HUDEP-2 (cell line): ENCODE data around the gene REEP1.

Source experiments
- DNase-seq, 76 experiments: peaks; one replicate each; lab custom pipeline; 2025; ENCODE audit not compliant: unreplicated experiment in 76 of 76; lab: John Stamatoyannopoulos, UW

REEP1 gene

GRCh38 chr2:86226636-86227520 lies 110.5 kb downstream of the REEP1 start:
- DNase-seq: peak in 14 of 76 experiments; percentile 3 to 25 (median 10)

- DNase-seq: no peak
Observed at GRCh38 chr2:86226070-86226469, 111.4 kb downstream of the REEP1 start.

GRCh38 chr2:86225581-86225980 lies 111.8 kb downstream of the REEP1 start:
- DNase-seq: no peak

GRCh38 chr2:86224645-86225355 lies 112.6 kb downstream of the REEP1 start:
- no peak for DNase-seq

- DNase-seq: no peak
Observed at GRCh38 chr2:86223927-86224560, 113.4 kb downstream of the REEP1 start.

DNA sequence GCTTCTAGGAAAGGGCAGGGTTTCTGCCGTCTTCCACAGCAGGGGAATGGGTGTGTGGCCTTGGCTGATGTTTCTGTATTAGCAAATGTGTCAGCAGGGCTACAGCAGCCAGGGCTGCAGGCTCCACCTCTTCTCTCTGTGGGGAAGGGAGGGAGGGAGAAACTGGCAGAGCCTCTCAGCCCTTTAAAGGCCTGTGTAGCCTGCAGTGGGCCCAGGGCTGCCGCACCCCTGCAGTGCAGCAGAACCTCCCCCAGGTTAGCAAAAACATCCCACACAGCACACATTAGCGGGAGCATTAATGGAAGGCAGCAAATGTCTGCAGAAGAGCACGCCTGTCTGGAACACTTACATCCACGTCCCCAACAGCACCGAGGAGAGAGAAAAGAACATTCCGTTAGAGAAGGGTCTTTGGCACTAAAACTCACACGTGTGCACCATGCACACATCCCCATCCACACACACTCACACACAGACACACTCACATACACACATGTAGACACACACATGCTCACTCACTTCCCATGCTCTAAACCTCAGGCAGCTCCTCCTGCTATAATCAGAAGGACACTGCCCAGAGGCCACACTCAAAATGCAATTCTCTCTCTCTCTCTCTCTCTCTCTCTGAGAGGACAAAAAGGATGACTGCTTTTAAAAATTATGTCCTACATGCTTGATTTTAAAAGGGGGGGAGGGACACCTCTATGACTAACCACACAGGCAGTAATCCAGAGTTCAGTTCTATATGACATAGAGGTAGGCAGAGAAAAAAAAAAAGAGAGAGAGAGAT lies 114.1 kb downstream of the REEP1 start:
- DNase-seq: peak in 48 of 76 experiments; percentile 8 to 63 (median 28)

- peak in 59 of 76 experiments; percentile 10 to 71 (median 35) for DNase-seq
Observed at GRCh38 chr2:86221066-86221684, 116.3 kb downstream of the REEP1 start.

DNA sequence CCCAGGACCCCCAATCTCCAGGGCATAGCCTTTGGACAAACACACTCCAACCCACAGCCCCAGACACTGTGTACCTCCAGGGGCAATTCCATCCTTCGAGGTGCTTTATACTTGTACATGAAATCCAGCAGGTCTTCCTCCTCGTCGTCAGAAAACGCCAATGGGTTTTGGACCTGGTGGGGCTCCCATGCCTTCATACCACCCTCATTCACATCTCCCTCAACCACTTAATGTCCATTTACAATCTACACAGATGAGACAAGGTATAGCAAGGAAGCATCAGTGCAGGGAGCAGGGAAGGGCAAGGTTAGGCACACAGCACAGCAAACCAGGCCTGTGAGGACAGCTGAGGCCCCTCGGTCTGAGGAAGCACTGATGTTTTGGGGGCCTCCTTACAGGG lies 117.5 kb downstream of the REEP1 start:
- DNase-seq: no peak

- DNase-seq: no peak
Observed at GRCh38 chr2:86218124-86218523, 119.3 kb downstream of the REEP1 start.

DNA sequence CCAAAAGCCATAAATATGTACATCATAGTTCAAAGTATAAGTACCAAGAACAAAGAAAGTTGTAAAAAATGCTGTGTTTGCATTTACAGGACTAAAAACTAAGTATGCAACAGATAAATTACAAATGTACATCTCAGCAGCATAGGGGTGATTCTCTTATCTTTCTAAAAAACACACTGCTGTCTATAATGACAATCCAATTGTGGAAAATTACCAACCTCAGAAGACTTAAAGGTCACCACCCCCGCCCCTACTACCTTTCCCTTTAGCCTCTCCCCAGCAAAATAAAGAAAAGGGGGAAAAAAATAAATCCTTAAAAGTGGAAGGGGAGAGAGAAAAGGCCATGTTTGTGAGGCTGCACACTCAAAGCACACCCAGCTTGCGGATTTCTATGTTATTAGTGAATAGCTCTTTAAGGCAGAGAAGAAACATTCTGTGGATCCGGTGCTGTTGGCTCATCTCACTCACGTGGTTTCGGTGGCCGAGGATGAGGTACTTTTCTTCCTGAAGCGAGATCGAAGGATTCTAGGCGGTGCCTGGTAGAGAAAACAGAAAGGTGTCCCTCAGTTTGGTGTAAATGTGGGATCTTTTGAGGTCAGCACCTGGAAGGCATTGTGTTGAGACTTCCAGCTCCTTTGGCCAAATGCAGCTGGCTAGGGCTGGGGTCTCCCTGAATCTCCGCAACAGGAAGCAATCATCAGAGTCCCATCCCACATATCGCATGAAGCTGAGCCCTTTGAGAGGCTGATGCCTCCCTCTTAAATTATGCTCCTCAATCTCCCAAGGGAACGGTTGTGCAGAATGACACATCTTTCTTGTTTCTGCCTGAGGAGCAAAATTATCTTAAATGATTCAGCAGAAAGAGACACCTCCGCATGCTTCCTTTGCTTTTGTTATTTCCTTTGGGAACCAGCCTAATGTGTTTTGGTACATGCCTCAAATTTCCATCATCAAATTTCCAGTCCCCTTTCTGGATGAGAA lies 120.6 kb downstream of the REEP1 start:
- DNase-seq: peak in 16 of 76 experiments; percentile 7 to 47 (median 18)

DNA sequence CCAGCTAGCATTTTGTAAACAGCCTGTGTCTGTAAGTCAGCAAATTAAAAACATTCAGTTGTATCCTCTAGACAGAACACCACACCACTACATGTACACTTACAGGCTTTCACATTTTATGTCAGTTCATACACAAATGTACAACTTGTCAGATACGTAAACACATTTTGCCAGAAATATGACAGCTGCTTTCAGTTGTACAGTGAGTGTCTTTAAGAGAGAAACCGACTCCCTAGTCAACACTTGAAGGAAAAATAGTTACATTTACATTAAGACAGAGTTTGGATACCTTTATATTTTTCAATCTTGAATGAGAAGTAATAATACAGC lies 123.0 kb downstream of the REEP1 start:
- no peak for DNase-seq

DNA sequence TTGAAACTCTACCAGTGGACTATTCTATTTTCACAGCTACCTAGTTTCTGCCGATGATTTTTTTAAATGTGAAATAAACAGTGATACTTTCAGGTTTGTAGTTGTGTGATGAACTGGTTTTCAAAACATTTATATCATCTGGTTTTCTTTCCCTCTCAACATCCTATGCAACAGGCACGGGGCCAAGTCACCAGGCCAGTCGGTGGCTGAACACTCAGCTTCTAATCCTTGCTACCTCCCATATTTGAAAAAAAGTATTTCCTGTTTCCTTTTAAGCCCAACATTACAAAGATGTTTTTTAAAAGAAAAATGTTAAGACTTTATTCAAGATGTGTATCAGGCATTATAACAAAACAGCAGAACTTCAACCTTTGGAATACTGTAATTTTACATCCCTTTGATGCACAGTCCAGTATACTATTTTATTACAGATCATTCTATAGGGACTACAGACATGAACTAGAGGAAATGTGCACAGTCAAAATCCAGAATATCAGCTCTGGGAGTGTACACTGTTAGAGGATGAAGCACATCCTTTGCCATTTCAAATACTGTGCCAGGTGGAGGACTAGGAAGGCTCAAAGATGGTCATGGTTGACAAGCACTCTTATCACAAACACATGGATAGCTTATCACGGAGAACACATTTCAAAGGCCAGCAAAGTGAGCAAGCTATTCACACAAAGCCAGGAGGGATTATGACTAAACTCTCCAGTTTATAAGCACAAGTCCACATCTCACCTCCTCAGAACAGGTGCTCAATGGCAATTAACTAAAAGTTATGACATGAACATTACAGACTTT lies 123.5 kb downstream of the REEP1 start:
- peak in 60 of 76 experiments; percentile 7 to 91 (median 62) for DNase-seq

GRCh38 chr2:86213056-86213455 lies 124.4 kb downstream of the REEP1 start:
- no peak for DNase-seq

- DNase-seq: no peak
Observed at GRCh38 chr2:86211796-86212188, 125.6 kb downstream of the REEP1 start.

DNA sequence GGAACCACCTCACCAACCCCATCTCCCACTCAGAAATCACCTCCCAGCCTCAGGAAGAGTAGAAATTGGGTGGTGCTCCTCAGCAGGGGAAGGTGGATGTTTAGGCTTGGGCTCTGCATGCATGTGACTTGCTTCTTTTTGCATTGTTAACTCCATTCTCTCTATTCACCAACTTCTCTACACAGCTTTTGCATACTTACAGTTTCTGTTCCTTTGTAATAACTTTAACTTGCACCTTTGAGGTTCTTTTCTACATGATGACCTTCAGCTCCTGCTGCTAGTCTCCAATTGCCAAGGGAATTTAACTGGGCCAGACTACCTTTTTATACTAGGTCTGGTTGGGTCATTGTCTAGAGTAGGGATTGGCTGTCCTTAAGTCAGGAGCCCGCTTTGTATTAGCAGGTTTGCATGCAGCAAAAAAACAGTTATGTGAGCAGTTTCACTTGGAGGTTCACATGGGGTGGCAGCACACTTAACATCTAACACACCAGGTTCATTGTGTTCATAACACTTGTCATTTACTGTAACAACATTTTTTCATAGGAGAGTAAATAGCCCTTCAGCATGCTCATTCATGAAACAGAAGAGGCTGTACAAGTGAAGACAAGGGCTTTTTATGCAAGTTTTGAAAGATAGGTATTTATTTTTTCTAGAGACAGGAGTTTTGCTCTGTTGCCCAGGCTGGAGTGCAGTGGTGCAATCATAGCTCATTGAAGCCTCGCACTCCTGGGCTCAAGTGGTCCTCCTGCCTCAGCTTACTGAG lies 126.2 kb downstream of the REEP1 start:
- no peak for DNase-seq

- DNase-seq: no peak
Observed at GRCh38 chr2:86204458-86204857, 133.0 kb downstream of the REEP1 start.

DNA sequence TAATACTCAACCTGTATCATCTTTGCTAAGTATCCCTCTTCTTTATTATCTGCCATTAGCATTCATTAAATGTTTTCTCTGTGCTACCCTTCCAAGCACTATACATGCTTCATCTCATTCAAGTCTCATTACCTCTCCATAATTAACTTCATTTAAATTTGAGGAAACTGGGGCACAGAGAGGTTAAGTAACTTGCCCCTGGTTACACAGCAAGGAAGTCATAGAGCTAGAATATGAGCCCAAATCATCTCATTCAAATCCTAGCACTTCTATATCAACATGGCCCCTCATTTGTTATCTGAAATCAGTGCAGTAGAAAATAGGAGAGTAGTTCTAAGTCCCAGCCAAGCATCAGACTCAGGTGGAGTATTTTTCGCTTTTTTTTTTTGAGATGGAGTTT lies 133.8 kb downstream of the REEP1 start:
- no peak for DNase-seq

DNA sequence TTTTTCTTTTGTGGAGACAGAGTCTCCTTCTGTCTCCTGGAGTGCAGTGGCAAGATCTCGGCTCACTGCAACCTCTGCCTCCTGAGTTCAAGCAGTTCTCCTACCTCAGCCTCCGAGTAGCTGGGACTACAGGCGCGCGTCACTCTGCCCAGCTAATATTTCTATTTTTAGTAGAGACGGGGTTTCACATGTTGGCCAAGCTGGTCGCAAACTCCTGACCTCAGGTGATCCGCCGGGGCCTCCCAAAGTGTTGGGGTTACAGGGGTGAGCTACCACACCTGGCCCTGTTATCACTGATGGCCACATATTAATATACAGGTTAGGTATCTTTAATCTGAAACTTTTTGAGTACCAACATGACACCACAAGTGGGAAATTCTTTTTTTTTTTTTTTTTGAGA lies 134.7 kb downstream of the REEP1 start:
- no peak for DNase-seq
